ENCODE results near the gene JAKMIP1. TPM values are rescaled to one million over a fixed set of nuclear protein-coding genes. Genes with fewer than 3 reads are reported as not detected.

Gene JAKMIP1
- total RNA-seq, 1 donor from 2014 or later = not detected

- H3K4me3 ChIP-seq (ENCODE audit: low read depth, low read length) = no peak overlapping the region
- TF ChIP-seq CTCF (conservative IDR thresholded peaks at IDR 0.05; ENCODE audit: low read depth, low read length) = no peak
- no peak for DNase-seq (ENCODE audit: low read depth)
These were observed 40.9 kb upstream of the JAKMIP1 start for GRCh38 chr4:6241062-6241845.

DNA sequence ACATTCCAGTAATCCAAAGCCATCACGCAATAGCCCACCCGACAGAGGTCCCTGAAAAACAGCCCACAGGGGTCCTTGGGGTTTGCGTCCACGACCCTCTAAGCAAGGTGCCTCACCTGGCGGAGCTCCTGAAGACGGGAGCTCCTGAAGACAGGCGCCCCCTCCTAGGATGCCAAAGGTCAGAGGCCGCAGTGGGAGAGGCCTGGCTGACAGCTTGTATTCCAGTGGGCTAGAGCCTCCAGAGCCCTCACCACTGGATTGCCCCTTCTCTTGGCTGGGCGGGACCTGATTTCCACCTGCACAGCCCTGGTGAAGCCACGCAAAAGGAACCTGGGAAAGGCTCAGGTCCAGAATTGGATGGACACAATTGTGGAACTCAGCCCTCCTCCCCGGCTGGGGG lies 39.6 kb upstream of the JAKMIP1 start:
- TF ChIP-seq CTCF (conservative IDR thresholded peaks at IDR 0.05; ENCODE audit: low read depth, low read length) = no peak
- DNase-seq (ENCODE audit: low read depth) = no peak
- no peak overlapping the region for H3K4me3 ChIP-seq (ENCODE audit: low read depth, low read length)

GRCh38 chr4:6239486-6239885 lies 39.1 kb upstream of the JAKMIP1 start:
- no peak for TF ChIP-seq CTCF (conservative IDR thresholded peaks at IDR 0.05; ENCODE audit: low read depth, low read length)
- H3K4me3 ChIP-seq (ENCODE audit: low read depth, low read length) = no peak overlapping the region
- DNase-seq (ENCODE audit: low read depth) = no peak

DNA sequence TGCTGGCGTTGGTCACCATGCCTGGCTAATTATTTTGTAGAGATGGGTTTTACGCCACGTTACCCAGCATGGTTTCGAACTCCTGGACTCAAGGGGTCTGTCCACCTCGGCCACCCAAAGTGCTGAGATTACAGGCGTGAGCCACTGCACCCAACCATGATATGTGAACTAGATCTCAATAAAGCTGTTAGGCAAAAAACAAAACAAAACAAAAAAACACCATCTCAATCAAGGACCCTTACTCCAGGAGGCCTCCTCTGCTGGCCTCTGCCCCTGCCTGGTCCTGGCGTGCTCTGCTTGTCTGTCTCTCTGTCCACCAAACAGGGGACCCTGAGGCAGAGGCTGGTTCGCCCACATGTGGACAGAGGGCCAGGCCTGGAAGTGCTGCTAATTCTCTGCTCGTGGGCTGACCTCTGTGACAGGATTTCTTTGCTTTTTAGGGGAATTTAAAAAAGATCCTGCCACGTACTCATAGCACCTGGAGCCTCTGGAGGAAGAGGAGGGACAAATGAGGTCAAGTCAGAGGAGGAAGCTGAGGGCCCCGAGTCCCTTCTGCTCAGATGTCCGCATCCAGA lies 36.6 kb upstream of the JAKMIP1 start:
- no peak for TF ChIP-seq CTCF (conservative IDR thresholded peaks at IDR 0.05; ENCODE audit: low read depth, low read length)
- DNase-seq (ENCODE audit: low read depth) = no peak
- no peak overlapping the region for H3K4me3 ChIP-seq (ENCODE audit: low read depth, low read length)

DNA sequence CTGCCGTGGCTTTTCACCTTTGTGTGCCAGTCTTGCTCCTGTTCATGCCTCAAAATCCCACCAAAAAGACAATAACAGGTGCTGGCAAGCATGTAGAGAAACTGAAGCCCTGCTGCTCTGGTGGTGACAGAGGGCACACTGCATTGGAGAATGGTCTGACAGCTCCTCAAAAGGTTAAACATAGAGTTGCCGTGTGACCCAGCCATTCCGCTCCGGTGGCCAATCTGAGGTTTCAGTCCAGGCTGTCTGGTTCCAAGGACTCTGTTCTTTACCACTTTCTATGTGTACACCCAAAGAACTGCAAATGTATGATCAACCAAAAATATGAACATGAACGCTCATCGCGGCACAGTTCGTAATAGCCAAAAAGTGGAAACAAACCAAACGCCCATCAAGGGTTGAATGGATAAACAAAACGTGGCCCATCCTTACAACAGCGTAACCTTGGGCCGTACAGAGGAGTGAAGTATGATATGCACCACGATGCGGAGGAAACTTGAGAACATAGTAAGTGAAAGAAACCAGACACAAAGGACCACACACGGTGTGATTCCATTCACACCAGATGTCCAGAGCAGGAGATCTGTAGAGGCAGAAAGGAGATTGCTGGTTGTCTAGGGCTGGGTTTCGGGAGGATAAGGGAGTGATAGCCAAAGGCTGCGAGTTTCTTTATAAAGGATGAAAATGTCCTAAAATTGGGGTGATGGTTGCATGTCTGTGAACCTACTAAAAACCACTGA lies 35.7 kb upstream of the JAKMIP1 start:
- H3K4me3 ChIP-seq (ENCODE audit: low read depth, low read length) = no peak overlapping the region
- TF ChIP-seq CTCF (conservative IDR thresholded peaks at IDR 0.05; ENCODE audit: low read depth, low read length) = no peak

DNA sequence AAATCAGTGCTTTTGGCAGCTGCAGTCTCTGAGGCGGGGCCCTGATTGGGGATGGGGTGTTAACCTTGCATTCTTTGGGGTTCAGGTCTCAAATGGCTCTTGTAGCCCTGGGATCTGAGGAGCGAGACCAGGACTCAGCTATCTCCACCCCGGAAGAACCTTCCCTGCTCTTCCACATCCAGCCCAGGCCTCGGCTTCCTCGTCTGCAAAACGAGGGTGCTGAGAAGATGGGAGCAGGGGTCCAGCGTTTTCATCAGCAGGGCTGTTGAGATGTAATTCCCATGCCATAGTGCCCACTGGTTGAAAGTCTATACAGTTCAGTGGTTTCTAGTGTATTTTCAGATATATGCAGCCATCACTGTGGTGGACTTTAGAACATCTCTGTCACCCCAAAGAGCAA lies 34.7 kb upstream of the JAKMIP1 start:
- no peak for DNase-seq (ENCODE audit: low read depth)
- no peak overlapping the region for H3K4me3 ChIP-seq (ENCODE audit: low read depth, low read length)
- TF ChIP-seq CTCF (conservative IDR thresholded peaks at IDR 0.05; ENCODE audit: low read depth, low read length) = no peak

More for the DNA sequence above, 35.7 kb upstream of the JAKMIP1 start:
- no peak for DNase-seq (ENCODE audit: low read depth)

Measured in epithelial cell of proximal tubule (primary cell).